ENCODE results near the gene RTBDN.
A peak's percentile ranks its signal among the peaks of the same experiment; 100 is the strongest.

The RTBDN gene

GRCh38 chr19:12840091-12841079 is 6.0 kb upstream of the RTBDN start:
- H3K4me3 ChIP-seq (ENCODE audit: low read depth, low read length): no peak overlapping the region
- no peak for TF ChIP-seq CTCF (IDR thresholded peaks at IDR 0.05; ENCODE audit: insufficient read depth, low read depth, low read length, missing control alignments)
- DNase-seq (ENCODE audit: low read depth): peak; percentile 76

- no peak for DNase-seq (ENCODE audit: low read depth)
- no peak overlapping the region for H3K4me3 ChIP-seq (ENCODE audit: low read depth, low read length)
Measured at GRCh38 chr19:12838886-12839756, 4.7 kb upstream of the RTBDN start.

GRCh38 chr19:12838182-12838885 is 4.0 kb upstream of the RTBDN start, which contains the start of gene MAST1:
Gene MAST1 (plus strand): TSS chr19:12838515. CDS start chr19:12838573, 58 bp downstream.
- no peak within 1 kb of the TSS for H3K4me3 ChIP-seq (ENCODE audit: low read depth, low read length)
- peak; percentile 39 for DNase-seq (ENCODE audit: low read depth)
- peak; percentile 47 for TF ChIP-seq CTCF (IDR thresholded peaks at IDR 0.05; ENCODE audit: insufficient read depth, low read depth, low read length, missing control alignments)

More at GRCh38 chr19:12838886-12839756, 4.7 kb upstream of the RTBDN start:
- TF ChIP-seq CTCF (IDR thresholded peaks at IDR 0.05; ENCODE audit: insufficient read depth, low read depth, low read length, missing control alignments): no peak

GRCh38 chr19:12837225-12837624 is 2.8 kb upstream of the RTBDN start:
- TF ChIP-seq CTCF (IDR thresholded peaks at IDR 0.05; ENCODE audit: insufficient read depth, low read depth, low read length, missing control alignments): no peak
- no peak overlapping the region for H3K4me3 ChIP-seq (ENCODE audit: low read depth, low read length)
- DNase-seq (ENCODE audit: low read depth): no peak

GRCh38 chr19:12836529-12836863 is 2.1 kb upstream of the RTBDN start:
- TF ChIP-seq CTCF (IDR thresholded peaks at IDR 0.05; ENCODE audit: insufficient read depth, low read depth, low read length, missing control alignments): no peak
- no peak for DNase-seq (ENCODE audit: low read depth)
- no peak overlapping the region for H3K4me3 ChIP-seq (ENCODE audit: low read depth, low read length)

- no peak overlapping the region for H3K4me3 ChIP-seq (ENCODE audit: low read depth, low read length)
- DNase-seq (ENCODE audit: low read depth): no peak
- no peak for TF ChIP-seq CTCF (IDR thresholded peaks at IDR 0.05; ENCODE audit: insufficient read depth, low read depth, low read length, missing control alignments)
Measured at GRCh38 chr19:12834976-12835757, 788 bp upstream of the RTBDN start.
